A673 (cell line): Measurements from ENCODE around the gene LRRN2.

Experiments
- EZH2 ChIP-seq: fragments of 200-600 bp; sonication (generic); IDR thresholded peaks from 2 replicates; pipeline ENCODE4 v1.6.1; 2017; ENCODE audit warnings: borderline replicate concordance, low read depth, mild to moderate bottlenecking, mixed read lengths, antibody characterized with exemption, low read length; ENCODE audit not compliant: poor library complexity, severe bottlenecking
- TF ChIP-seq, protein P1 (sequence below): fragments of 300-800, 200-600 bp; sonication (generic); conservative IDR thresholded peaks from 2 replicates; pipeline ENCODE4 v1.5.1; 2017; ENCODE audit warnings: low read depth, mild to moderate bottlenecking, antibody characterized with exemption, low read length, moderate library complexity, mixed read lengths

GRCh38 chr1:204588826-204589225, 96.7 kb downstream of the LRRN2 start:
- TF ChIP-seq, protein P1, sequence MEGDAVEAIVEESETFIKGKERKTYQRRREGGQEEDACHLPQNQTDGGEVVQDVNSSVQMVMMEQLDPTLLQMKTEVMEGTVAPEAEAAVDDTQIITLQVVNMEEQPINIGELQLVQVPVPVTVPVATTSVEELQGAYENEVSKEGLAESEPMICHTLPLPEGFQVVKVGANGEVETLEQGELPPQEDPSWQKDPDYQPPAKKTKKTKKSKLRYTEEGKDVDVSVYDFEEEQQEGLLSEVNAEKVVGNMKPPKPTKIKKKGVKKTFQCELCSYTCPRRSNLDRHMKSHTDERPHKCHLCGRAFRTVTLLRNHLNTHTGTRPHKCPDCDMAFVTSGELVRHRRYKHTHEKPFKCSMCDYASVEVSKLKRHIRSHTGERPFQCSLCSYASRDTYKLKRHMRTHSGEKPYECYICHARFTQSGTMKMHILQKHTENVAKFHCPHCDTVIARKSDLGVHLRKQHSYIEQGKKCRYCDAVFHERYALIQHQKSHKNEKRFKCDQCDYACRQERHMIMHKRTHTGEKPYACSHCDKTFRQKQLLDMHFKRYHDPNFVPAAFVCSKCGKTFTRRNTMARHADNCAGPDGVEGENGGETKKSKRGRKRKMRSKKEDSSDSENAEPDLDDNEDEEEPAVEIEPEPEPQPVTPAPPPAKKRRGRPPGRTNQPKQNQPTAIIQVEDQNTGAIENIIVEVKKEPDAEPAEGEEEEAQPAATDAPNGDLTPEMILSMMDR = no peak
- no peak for TF ChIP-seq EZH2
